ENCODE data around the gene LMO1. TPM values are rescaled to one million over a fixed set of nuclear protein-coding genes. Genes with fewer than 3 reads are reported as not detected.

The LMO1 gene
- total and polyA plus RNA-seq, 2 of the 8 experiments (the other 6 are each of a cell fraction or from before 2014, with no cell fraction given): 0.17 TPM; not detected in 1

DNA sequence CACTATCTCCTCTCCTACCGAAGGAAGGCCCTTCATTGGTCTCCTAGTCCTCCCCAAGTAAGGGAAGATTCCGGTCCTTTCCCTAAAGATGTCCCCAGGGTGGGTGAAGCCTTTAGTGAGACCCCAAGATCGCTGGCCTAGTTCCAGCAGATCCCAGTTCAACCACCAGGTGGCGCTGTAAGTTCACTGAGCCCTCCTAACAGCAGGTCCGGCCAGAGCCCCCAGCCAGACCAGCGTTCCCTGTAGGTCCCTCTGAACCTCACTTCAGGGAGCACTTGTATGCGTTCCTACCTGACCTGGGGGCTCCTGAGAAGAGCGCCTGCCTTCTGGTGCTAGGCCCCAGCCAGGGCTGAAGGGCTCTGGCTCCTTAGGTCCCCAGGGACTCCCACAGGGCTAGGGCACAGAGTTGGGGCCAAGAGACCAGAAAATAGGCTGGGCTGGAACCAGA lies 38.1 kb downstream of the LMO1 start (continued):
- no peak for TF ChIP-seq RXRA (IDR thresholded peaks at IDR 0.05; ENCODE audit: insufficient read depth, low read depth, low read length)
